HG02943 (cell line): Measurements from ENCODE around the gene SORCS3.

Source experiments
- ATAC-seq: cut with Tn5 transposase; IDR thresholded peaks from one replicate; pipeline ENCODE4 v1.9.1; 2021; ENCODE audit warnings: mild to moderate bottlenecking, low read depth, moderate library complexity; ENCODE audit not compliant: unreplicated experiment

The SORCS3 gene

GRCh38 chr10:104641187-104641936, at the start of gene SORCS3:
Gene SORCS3, plus strand, starts transcription at chr10:104641290.
- ATAC-seq = no peak

DNA sequence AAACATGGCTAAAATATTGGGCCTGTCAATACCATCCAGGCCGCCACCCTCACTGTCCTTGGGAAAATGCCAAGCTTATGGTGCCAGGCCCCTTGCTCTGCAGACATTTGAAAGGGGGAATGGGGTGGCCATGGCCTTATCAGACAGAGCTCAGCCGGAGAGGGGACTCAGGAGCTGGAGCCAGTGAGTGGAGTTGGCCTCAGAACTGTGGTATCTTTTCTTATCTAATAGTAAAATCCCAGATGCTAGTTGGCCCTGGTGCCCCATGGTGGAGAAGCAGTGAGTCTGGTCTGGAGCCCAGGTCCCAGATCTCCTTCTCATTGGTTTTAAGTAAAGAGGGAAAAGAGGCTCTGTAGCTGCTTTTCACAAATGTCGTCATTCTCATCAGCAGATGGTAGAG, 49.6 kb upstream of the SORCS3 start:
- no peak for ATAC-seq

- no peak for ATAC-seq
These were observed 39.9 kb upstream of the SORCS3 start for GRCh38 chr10:104601166-104601565.

- ATAC-seq = no peak
These were observed 32.8 kb upstream of the SORCS3 start for GRCh38 chr10:104608091-104608828.

- ATAC-seq = no peak
These were observed 28.4 kb upstream of the SORCS3 start for GRCh38 chr10:104612571-104613205.

DNA sequence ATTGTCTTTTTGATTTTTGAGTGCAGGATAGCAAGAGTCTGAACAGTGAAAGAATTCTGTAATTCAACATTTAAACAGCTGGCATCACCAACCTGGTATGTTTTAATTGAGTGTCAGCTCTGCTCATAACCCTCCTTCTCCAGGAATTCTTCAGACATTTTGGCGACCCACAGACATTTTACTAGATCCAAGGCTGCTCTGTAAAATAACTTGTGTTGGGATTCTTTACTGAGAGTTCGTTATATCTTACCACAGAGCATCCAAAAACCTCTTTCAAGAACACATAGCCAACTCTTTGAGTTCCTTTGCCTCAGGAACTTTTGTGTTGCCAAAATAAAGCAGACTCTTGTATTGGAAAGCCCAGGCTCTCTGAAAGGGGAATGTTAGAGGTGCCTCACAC, 27.7 kb upstream of the SORCS3 start:
- no peak for ATAC-seq

GRCh38 chr10:104614245-104614831, 26.8 kb upstream of the SORCS3 start:
- peak; percentile 63 for ATAC-seq

DNA sequence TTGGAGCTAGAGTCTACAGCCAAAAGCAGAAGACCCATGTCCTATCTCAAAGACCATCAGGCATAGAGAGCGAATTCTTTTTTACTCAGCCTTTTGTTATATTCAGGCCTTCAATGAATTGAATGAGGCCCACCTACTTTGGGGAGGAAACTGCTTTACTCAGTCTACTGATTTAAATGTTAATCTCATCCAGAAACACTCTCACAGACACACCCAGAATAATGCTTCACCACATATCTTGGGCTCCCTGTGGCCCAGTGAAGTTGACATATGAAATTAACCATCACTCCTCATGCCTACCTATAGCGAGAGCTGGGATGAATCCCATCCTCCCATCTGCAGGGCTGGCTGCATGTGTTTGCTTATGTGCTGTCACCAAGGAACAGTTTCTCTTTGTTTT, 26.0 kb upstream of the SORCS3 start:
- no peak for ATAC-seq

DNA sequence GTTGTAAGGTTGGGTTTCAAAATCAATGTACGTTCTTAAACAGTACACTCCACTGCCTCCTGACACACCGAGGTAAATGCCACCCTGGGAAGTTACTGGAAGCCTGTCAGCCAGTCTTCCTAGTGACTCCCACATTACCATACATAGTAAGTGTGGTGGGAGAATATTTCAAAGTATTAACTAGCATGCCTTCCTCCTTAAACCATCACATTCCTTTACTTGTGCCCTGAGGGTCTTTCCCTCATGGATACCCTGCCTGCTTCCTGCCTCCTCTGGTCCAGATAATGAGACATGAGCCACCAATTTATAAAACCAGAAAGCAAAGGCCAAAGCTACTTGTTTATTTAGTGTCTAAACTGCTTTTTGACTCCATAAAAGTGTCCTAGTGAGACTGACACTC, 23.3 kb upstream of the SORCS3 start:
- no peak for ATAC-seq

GRCh38 chr10:104622175-104622574, 18.9 kb upstream of the SORCS3 start:
- ATAC-seq = no peak

DNA sequence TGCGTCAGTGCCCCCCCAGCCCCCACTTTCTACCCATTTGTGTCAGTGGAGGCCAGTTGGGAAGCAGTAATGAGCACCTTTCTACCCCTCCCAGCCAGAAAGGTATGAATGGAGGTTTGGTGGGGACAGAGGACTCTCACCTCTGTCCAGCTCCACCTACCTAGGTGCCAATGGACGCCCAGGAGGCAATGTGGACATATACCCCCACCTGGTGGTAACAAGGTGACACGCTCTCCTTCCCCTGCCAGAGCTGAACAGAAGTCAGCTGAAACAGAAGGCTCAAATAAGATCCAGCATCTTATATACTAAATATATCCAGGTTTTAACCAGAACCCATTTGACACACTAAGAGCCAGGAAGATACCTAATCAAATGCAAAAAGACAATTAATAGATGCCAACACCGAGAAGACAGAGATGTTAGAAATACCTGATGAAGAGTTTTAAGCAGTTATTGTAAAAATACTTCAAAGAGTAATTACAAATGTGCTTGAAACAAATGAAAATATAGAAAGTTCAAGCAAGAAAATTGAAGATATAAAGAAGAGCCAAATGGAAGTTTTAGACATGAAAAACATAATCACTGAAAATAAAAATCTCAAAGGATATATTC, 18.4 kb upstream of the SORCS3 start:
- ATAC-seq = no peak

DNA sequence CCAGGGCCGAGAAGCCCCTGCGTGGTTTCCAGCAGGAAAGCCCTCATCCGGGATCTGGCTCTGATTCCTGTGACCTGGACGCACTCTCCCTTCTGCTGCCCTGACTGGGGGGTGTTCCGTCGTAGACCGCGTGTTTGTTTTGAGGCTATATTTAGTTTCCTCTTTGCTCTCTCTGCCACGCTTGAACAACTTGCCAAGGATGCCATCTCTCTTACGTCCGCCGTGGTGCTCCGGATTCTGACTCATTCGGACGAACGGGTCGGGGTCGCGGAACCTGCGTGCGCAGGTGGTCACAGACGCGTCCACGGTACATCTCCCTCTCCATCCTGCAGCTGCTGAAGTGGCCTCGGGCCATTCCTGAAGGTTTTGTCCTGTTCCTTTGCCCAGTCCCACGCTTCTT, 10.4 kb upstream of the SORCS3 start:
- no peak for ATAC-seq

DNA sequence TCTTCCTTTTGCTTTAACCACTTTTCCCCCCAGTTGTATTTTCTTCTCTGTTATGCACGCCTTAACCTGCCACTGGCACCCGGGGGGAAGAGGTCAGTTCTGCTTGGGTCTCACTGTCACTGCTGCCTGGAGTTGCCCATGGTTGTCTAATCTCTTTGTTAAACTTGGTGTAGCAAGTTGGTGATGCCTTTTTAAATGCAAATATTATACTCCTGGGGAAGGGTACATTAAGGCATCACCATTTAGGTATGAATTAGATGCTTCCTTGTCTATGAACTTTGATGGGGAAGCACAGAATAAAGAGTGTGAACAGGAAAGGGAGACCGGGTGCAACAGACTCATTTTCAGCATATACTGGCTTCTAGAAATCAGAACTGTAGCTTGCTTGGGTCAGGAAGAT, 9.1 kb upstream of the SORCS3 start:
- ATAC-seq = no peak

- no peak for ATAC-seq
These were observed 2.1 kb upstream of the SORCS3 start for GRCh38 chr10:104638861-104639589.

DNA sequence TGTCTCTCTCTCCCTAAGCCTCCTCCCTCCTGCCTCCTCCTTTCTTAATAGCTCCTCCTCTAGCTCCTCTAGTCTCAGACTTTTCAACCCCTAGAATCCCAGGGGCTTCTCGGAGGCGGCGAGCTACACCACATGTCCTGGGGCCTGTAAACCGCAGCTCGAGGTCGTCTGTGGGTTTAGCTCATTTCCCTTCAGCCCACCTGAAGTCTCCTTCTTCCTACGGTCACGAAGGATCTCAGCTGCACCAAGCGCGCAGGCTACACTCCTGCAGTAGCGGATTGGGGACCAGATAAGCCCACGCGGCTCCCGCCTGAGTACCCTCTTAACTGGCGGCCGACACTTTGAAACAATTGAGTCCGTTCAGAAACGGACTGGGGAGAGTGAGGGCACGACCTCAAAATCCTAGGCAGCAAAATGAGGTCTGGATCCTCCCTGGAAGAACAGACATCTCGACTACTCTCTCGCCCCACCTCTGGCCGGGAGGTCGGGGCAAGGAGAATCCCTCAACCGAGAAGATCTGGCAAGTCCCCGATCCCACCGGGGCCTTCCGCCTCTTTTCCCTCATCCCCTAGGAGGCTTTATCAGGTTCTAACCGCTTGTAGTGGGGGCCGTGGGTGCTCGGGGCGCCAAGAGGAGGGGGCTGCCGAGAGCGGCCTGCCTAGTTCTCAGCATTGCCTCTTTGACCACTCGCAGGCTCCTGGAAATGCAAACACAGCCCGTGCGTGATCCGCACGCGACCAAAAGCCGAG, 1.3 kb upstream of the SORCS3 start:
- no peak for ATAC-seq

- ATAC-seq = no peak
These were observed 527 bp upstream of the SORCS3 start for GRCh38 chr10:104640339-104641186.

- no peak for ATAC-seq
These were observed 1.0 kb downstream of the SORCS3 start for GRCh38 chr10:104641937-104642657.
